Fibroblast of skin of right quadriceps (primary cell): ENCODE data around the gene ZNF835.

Experiments used
- DNase-seq: peaks from one replicate; pipeline ENCODE4 v3.0.0-alpha.2; 2013

The ZNF835 gene

GRCh38 chr19:56661248-56661647, 10.3 kb downstream of the ZNF835 start:
- no peak for DNase-seq

- DNase-seq = no peak
These were observed 11.0 kb downstream of the ZNF835 start for GRCh38 chr19:56660381-56661107.

DNA sequence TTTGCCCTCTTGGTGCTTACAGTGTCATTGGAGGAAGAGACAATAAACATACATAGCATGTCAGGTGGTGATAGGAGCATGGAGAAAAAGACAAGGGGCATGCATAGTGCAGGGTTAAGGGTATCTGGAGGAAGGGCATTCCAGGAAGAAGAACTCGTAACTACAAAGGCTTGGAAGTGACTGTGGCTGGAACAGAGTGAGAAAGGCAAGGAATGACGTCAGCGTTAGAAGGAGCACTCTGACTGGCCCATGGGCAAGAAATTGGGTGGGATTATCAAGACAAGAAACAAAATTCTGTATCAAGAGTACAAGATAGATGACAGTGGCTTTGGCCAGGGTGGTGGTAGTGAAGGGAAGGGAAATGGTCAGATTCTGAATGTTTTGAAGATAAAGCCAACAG, 17.4 kb downstream of the ZNF835 start:
- DNase-seq = no peak

- DNase-seq = no peak
These were observed 28.0 kb downstream of the ZNF835 start for GRCh38 chr19:56643460-56643955.

GRCh38 chr19:56642711-56643459, 28.7 kb downstream of the ZNF835 start, which contains the start of gene SMIM17:
SMIM17 (plus strand) TSS chr19:56643159; CDS start chr19:56645668, 2,509 bp downstream.
- DNase-seq = no peak

DNA sequence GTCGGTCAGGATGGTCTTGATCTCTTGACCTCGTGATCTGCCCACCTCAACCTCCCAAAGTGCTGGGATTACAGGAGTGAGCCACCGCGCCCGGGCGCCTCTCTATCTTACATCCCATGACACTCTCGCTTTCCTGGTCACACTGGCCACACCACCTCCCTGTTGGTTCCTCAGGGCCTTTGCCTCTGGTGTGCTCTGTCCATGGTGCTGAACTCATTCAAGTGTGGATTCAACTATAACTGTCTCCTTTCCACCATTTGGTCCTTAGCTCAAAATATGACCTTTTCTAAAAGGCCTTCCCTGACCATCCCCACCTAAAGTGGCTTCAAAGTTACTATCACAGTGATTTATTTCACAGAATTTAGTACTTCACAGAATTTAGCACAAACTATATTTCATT, 32.3 kb downstream of the ZNF835 start:
- DNase-seq = peak; percentile 4

GRCh38 chr19:56637976-56638555, 33.5 kb downstream of the ZNF835 start:
- DNase-seq = peak; percentile 56

- DNase-seq = no peak
These were observed 38.5 kb downstream of the ZNF835 start for GRCh38 chr19:56633021-56633420.

- no peak for DNase-seq
These were observed 45.8 kb downstream of the ZNF835 start for GRCh38 chr19:56625708-56626107.

GRCh38 chr19:56623006-56623405, 48.6 kb downstream of the ZNF835 start:
- no peak for DNase-seq

DNA sequence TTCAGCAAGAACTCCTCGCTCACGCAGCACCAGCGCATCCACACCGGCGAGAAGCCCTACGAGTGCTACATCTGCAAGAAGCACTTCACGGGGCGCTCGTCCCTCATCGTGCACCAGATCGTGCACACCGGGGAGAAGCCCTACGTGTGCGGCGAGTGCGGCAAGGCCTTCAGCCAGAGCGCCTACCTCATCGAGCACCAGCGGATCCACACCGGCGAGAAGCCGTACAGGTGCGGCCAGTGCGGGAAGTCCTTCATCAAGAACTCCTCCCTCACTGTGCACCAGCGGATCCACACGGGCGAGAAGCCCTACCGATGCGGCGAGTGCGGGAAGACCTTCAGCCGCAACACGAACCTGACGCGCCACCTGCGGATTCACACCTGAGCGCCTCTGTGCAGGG, 49.2 kb downstream of the ZNF835 start:
- no peak for DNase-seq

- DNase-seq = no peak
These were observed 52.4 kb downstream of the ZNF835 start for GRCh38 chr19:56619121-56619520.

DNA sequence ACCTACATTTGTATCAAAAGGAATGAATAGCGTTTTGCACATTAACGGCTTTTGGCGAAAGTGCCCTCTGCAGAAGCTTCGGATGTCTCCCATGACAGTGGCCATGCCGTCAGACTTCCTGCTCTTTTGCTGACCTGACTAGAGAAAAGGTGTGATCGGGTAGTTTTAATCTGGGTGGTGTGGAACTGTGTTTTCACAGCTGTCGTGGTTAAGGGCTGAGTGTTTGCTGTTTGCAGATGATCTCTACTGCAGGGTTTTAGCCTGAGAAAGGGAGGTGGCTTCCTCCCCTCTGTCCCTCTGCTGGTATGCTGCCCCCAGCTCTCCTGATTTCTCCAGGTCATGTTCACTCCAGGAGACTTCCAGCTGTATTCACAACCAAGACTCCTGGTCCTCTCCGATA, 54.0 kb downstream of the ZNF835 start:
- DNase-seq = no peak

GRCh38 chr19:56613639-56614038, 57.9 kb downstream of the ZNF835 start:
- DNase-seq = no peak

GRCh38 chr19:56612737-56613136, 58.8 kb downstream of the ZNF835 start:
- no peak for DNase-seq
